H1 (cell line): ENCODE measurements around the gene NEFH. TPM values are rescaled to one million over a fixed set of nuclear protein-coding genes. Genes with fewer than 3 reads are reported as not detected.

Source experiments
- CHD1 ChIP-seq: IDR thresholded peaks from 2 replicates; pipeline ENCODE4 v1.6.1; 2012; ENCODE audit warnings: low read depth, low read length, improper control_type of control experiment
- CHD2 ChIP-seq: IDR thresholded peaks from 2 replicates; pipeline ENCODE4 v1.6.1; 2012; ENCODE audit warnings: low read length, improper control_type of control experiment
- CTBP2 ChIP-seq: IDR thresholded peaks from 2 replicates; pipeline ENCODE4 v1.7.0; 2011; ENCODE audit warnings: borderline replicate concordance, mild to moderate bottlenecking, moderate library complexity, mixed read lengths, low read length; ENCODE audit not compliant: insufficient read depth, insufficient read length
- EGR1 ChIP-seq: IDR thresholded peaks from 2 replicates; pipeline ENCODE4 v1.6.1; 2011; ENCODE audit warnings: low read depth, low read length, borderline replicate concordance
- EZH2 ChIP-seq: fragments of 200-600 bp; sonication (generic); IDR thresholded peaks from 2 replicates; pipeline ENCODE4 v1.7.1; 2012; ENCODE audit warnings: low read depth, mild to moderate bottlenecking, moderate library complexity, low read length, inconsistent platforms; ENCODE audit not compliant: severe bottlenecking
- JUND ChIP-seq: IDR thresholded peaks from 2 replicates; pipeline ENCODE4 v1.6.1; 2011; ENCODE audit warnings: mild to moderate bottlenecking, improper control_type of control experiment, low read length
- MAFK ChIP-seq: IDR thresholded peaks from 2 replicates; pipeline ENCODE4 v1.6.1; 2012; ENCODE audit warnings: low read depth, mild to moderate bottlenecking, improper control_type of control experiment, low read length
- RAD21 ChIP-seq, 2 experiments: IDR thresholded peaks in 1 of 2; conservative IDR thresholded peaks in 1 of 2; 2 replicates each; pipeline ENCODE4 v1.6.1; 2011; ENCODE audit warnings: low read depth in 2 of 2, low read length in 2 of 2, improper control_type of control experiment in 1 of 2, inconsistent platforms in 1 of 2, mild to moderate bottlenecking in 1 of 2, moderate library complexity in 1 of 2
- RFX5 ChIP-seq: IDR thresholded peaks from 2 replicates; pipeline ENCODE4 v1.6.1; 2011; ENCODE audit warnings: low read depth, low read length, improper control_type of control experiment, borderline replicate concordance
- RXRA ChIP-seq: IDR thresholded peaks from 2 replicates; pipeline ENCODE4 v1.6.1; 2011; ENCODE audit warnings: low read depth, mild to moderate bottlenecking, low read length, moderate library complexity; ENCODE audit not compliant: insufficient read depth
- SIX5 ChIP-seq: IDR thresholded peaks from 2 replicates; pipeline ENCODE4 v1.6.1; 2011; ENCODE audit warnings: mild to moderate bottlenecking, low read depth, low read length
- SP1 ChIP-seq: IDR thresholded peaks from 2 replicates; pipeline ENCODE4 v1.6.1; 2011; ENCODE audit warnings: low read depth, low read length
- TAF1 ChIP-seq: IDR thresholded peaks from 2 replicates; pipeline ENCODE4 v1.6.1; 2011; ENCODE audit warnings: mild to moderate bottlenecking, low read depth, low read length
- YY1 ChIP-seq: IDR thresholded peaks from 2 replicates; pipeline ENCODE4 v1.6.1; 2011; ENCODE audit warnings: low read depth, mild to moderate bottlenecking, low read length
- polyA plus RNA-seq, 7 experiments: library from polyadenylated mRNA; depleted of rRNA in 3 of 7; stranded (reverse) in 5 of 7; unstranded in 2 of 7; fragments of >200 nt in 5 of 7; fragments of 200-250 nt in 2 of 7; gene quantifications; 1 replicate in 5 of 7; 2 replicates in 1 of 7; 4 replicates in 1 of 7; pipeline versions ENCODE4 v1.2.1 to v1.2.3, GENCODE V29; 2011 to 2013; ENCODE audit warnings: missing spikeins in 2 of 7, mixed read lengths in 2 of 7
- total RNA-seq: library from RNA; stranded (reverse); fragmentation: NEBNext Ultra II Directional; extraction: Animal tissue kit (Norgen Biotek cat#: 25700); gene quantifications from 2 replicates; pipeline ENCODE4 v1.2.1, GENCODE V29; 2021
- TF ChIP-seq, protein P1 (sequence below): IDR thresholded peaks from 2 replicates; pipeline ENCODE4 v1.6.1; 2012; ENCODE audit warnings: inconsistent platforms
- TF ChIP-seq, protein P2 (sequence below): IDR thresholded peaks from 2 replicates; pipeline ENCODE4 v1.6.1; 2011; ENCODE audit warnings: low read depth, mild to moderate bottlenecking, low read length; ENCODE audit not compliant: insufficient read depth

NEFH gene
- total and polyA plus RNA-seq, 2 of the 8 experiments (the other 6 are each of a cell fraction or from before 2014, with no cell fraction given) = 0.57 to 2.3 TPM

DNA sequence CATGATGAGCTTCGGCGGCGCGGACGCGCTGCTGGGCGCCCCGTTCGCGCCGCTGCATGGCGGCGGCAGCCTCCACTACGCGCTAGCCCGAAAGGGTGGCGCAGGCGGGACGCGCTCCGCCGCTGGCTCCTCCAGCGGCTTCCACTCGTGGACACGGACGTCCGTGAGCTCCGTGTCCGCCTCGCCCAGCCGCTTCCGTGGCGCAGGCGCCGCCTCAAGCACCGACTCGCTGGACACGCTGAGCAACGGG is 169 bp downstream of the NEFH start (continued):
- TF ChIP-seq CTBP2 (no peak), CHD2 (no peak), RXRA (no peak), SIX5 (no peak), CHD1 (no peak), EZH2 (peak; percentile 84), MAFK (no peak), TAF1 (peak; percentile 31; the same call in 1 of the 2 replicates), EGR1 (no peak), SP1 (no peak), YY1 (no peak), RAD21 (IDR thresholded peaks at IDR 0.05 in 1 of 2, conservative IDR thresholded peaks at IDR 0.05 in 1 of 2; ENCODE audit: low read depth in 2 of 2, low read length in 2 of 2) (no peak), JUND (no peak), RFX5 (no peak)
- TF ChIP-seq, protein P1, sequence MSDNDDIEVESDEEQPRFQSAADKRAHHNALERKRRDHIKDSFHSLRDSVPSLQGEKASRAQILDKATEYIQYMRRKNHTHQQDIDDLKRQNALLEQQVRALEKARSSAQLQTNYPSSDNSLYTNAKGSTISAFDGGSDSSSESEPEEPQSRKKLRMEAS = 0 out of 2 replicates have a peak, but pooled peaks have one; percentile 68
- TF ChIP-seq, protein P2, sequence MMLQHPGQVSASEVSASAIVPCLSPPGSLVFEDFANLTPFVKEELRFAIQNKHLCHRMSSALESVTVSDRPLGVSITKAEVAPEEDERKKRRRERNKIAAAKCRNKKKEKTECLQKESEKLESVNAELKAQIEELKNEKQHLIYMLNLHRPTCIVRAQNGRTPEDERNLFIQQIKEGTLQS = no peak
